Neural progenitor cell (in vitro differentiated cells): ENCODE data around the gene PATJ. TPM values are rescaled to one million over a fixed set of nuclear protein-coding genes. Genes with fewer than 3 reads are reported as not detected.

Source experiments
- DNase-seq: peaks from one replicate; pipeline ENCODE4 v3.0.0-alpha.2; 2016; ENCODE audit warnings: low spot score
- H2AFZ ChIP-seq: fragments of 200-600 bp; sonication (generic); replicated peaks from 2 replicates; pipeline ENCODE4 v1.6.1; 2016; ENCODE audit warnings: antibody characterized with exemption
- H3F3A ChIP-seq: fragments of 200-600 bp; sonication (generic); 2 replicates; pipeline ENCODE4 v1.6.1; 2016; ENCODE audit warnings: antibody characterized with exemption, low read depth
- H3K27ac ChIP-seq: fragments of 200-600 bp; sonication (generic); 2 replicates; pipeline ENCODE4 v1.5.1; 2016; ENCODE audit warnings: mild to moderate bottlenecking
- H3K27me3 ChIP-seq: fragments of 200-600 bp; sonication (generic); 2 replicates; pipeline ENCODE4 v1.6.1; 2016; ENCODE audit warnings: mild to moderate bottlenecking, moderate library complexity
- H3K36me3 ChIP-seq: fragments of 200-600 bp; sonication (generic); 2 replicates; pipeline ENCODE4 v1.5.1; 2016
- H3K4me1 ChIP-seq: fragments of 200-600 bp; sonication (generic); 2 replicates; pipeline ENCODE4 v1.6.1; 2016; ENCODE audit warnings: mixed run types
- H3K4me2 ChIP-seq: fragments of 200-600 bp; sonication (generic); 2 replicates; pipeline ENCODE4 v1.6.1; 2016
- H3K4me3 ChIP-seq: fragments of 200-600 bp; sonication (generic); 2 replicates; pipeline ENCODE4 v1.5.1; 2016
- H3K79me2 ChIP-seq: fragments of 200-600 bp; sonication (generic); 2 replicates; pipeline ENCODE4 v1.6.1; 2016; ENCODE audit warnings: low read depth
- H3K9ac ChIP-seq: fragments of 200-600 bp; sonication (generic); 2 replicates; pipeline ENCODE4 v1.6.1; 2016
- H3K9me3 ChIP-seq: fragments of 200-600 bp; sonication (generic); 2 replicates; pipeline ENCODE4 v1.5.1; 2016; ENCODE audit warnings: low read depth
- H4K20me1 ChIP-seq: fragments of 200-600 bp; sonication (generic); 2 replicates; pipeline ENCODE4 v1.6.1; 2016; ENCODE audit warnings: low read depth
- H3K27ac Mint-ChIP-seq: 3 replicates; pipeline ENCODE4 v1.8.0; 2021; ENCODE audit warnings: mixed read lengths
- H3K27me3 Mint-ChIP-seq: 2 replicates; pipeline ENCODE4 v1.8.0; 2022; ENCODE audit warnings: low read depth, mild to moderate bottlenecking, inconsistent platforms, moderate library complexity, mixed read lengths; ENCODE audit not compliant: insufficient read depth
- H3K36me3 Mint-ChIP-seq: 3 replicates; pipeline ENCODE4 v1.8.0; 2021; ENCODE audit warnings: mixed read lengths
- H3K4me1 Mint-ChIP-seq: 3 replicates; pipeline ENCODE4 v1.8.0; 2021; ENCODE audit warnings: mixed read lengths
- H3K4me3 Mint-ChIP-seq: 3 replicates; pipeline ENCODE4 v1.8.0; 2021; ENCODE audit warnings: mild to moderate bottlenecking, moderate library complexity, mixed read lengths
- H3K9me3 Mint-ChIP-seq: 3 replicates; pipeline ENCODE4 v1.8.0; 2020; ENCODE audit warnings: mixed read lengths
- CTCF ChIP-seq: fragments of 200-600 bp; sonication (generic); IDR thresholded peaks from 2 replicates; pipeline ENCODE4 v1.5.1; 2017; ENCODE audit warnings: antibody characterized with exemption, mild to moderate bottlenecking
- EZH2 ChIP-seq: fragments of 200-600 bp; sonication (generic); IDR thresholded peaks from 2 replicates; pipeline ENCODE4 v1.6.1; 2017; ENCODE audit warnings: antibody characterized with exemption, mild to moderate bottlenecking, moderate library complexity
- EZH2phosphoT487 ChIP-seq: fragments of 200-600 bp; sonication (generic); IDR thresholded peaks from 2 replicates; pipeline ENCODE4 v1.6.1; 2017; ENCODE audit warnings: antibody characterized with exemption
- total RNA-seq: library from RNA; depleted of rRNA; stranded (reverse); fragments of >200 nt; gene quantifications from 2 replicates; pipeline ENCODE4 v1.2.3, GENCODE V29; 2015; ENCODE audit warnings: low replicate concordance

PATJ gene
- total RNA-seq, 1 donor from 2014 or later = 24.8 TPM

GRCh38 chr1:61819421-61819820 lies 77.1 kb downstream of the PATJ start:
- Histone ChIP-seq H3K79me2 (no peaks in the 10 kb centered on the region), H3K4me2 (no peak overlapping the region), H3K9ac (no peak overlapping the region), H2AFZ (no peak overlapping the region), H3K4me1 (no peaks in the 10 kb centered on the region), H4K20me1 (no peaks in the 10 kb centered on the region), H3K27ac (no peak overlapping the region), H3K4me3 (no peak overlapping the region), H3K36me3 (no peaks in the 10 kb centered on the region), H3K9me3 (no peaks in the 10 kb centered on the region), H3F3A (no peaks in the 10 kb centered on the region), H3K27me3 (no peaks in the 10 kb centered on the region)
- Mint-ChIP-seq H3K27ac (no peak overlapping the region), H3K4me3 (no peak overlapping the region), H3K9me3 (peaks cover 3% of the 10 kb centered on the region), H3K4me1 (no peaks in the 10 kb centered on the region), H3K36me3 (peaks cover 12% of the 10 kb centered on the region), H3K27me3 (peaks cover 4% of the 10 kb centered on the region)
- TF ChIP-seq EZH2 (no peak), EZH2phosphoT487 (no peak), CTCF (no peak)
- no peak for DNase-seq

- Mint-ChIP-seq H3K4me3 (no peak overlapping the region), H3K27ac (no peak overlapping the region), H3K9me3 (peaks cover 3% of the 10 kb centered on the region), H3K27me3 (peaks cover 4% of the 10 kb centered on the region), H3K36me3 (peaks cover 17% of the 10 kb centered on the region), H3K4me1 (no peaks in the 10 kb centered on the region)
- no peak overlapping the region for H3K27ac ChIP-seq
- no peaks in the 10 kb centered on the region for H3K27me3 ChIP-seq
- no peak overlapping the region for H3K4me2 ChIP-seq
- H2AFZ ChIP-seq = no peak overlapping the region
- DNase-seq = no peak
- no peaks in the 10 kb centered on the region for H3K9me3 ChIP-seq
- H3K4me3 ChIP-seq = no peak overlapping the region
- H3K9ac ChIP-seq = no peak overlapping the region
- no peaks in the 10 kb centered on the region for H3K36me3 ChIP-seq
- no peaks in the 10 kb centered on the region for H3K79me2 ChIP-seq
- no peak for TF ChIP-seq EZH2
- TF ChIP-seq EZH2phosphoT487 = no peak
- TF ChIP-seq CTCF = no peak
- no peaks in the 10 kb centered on the region for H3K4me1 ChIP-seq
- H3F3A ChIP-seq = no peaks in the 10 kb centered on the region
- no peaks in the 10 kb centered on the region for H4K20me1 ChIP-seq
Measured at GRCh38 chr1:61825393-61825792, 83.1 kb downstream of the PATJ start.

- Mint-ChIP-seq H3K4me1 (no peaks in the 10 kb centered on the region), H3K9me3 (no peaks in the 10 kb centered on the region), H3K27me3 (no peaks in the 10 kb centered on the region), H3K36me3 (peaks cover 9% of the 10 kb centered on the region), H3K27ac (no peak overlapping the region), H3K4me3 (no peak overlapping the region)
- H3K4me1 ChIP-seq = no peaks in the 10 kb centered on the region
- no peaks in the 10 kb centered on the region for H3K9me3 ChIP-seq
- H3F3A ChIP-seq = no peaks in the 10 kb centered on the region
- H2AFZ ChIP-seq = no peak overlapping the region
- no peak overlapping the region for H3K27ac ChIP-seq
- H3K4me3 ChIP-seq = no peak overlapping the region
- no peaks in the 10 kb centered on the region for H4K20me1 ChIP-seq
- no peak overlapping the region for H3K9ac ChIP-seq
- H3K4me2 ChIP-seq = no peak overlapping the region
- no peak for DNase-seq
- H3K79me2 ChIP-seq = no peaks in the 10 kb centered on the region
- H3K36me3 ChIP-seq = no peaks in the 10 kb centered on the region
- no peaks in the 10 kb centered on the region for H3K27me3 ChIP-seq
- TF ChIP-seq EZH2 = no peak
- TF ChIP-seq CTCF = no peak
- no peak for TF ChIP-seq EZH2phosphoT487
Measured at GRCh38 chr1:61828805-61829204, 86.5 kb downstream of the PATJ start.
